Pancreas (tissue), 10 donors: ENCODE data around the gene AOPEP. TPM values are rescaled to one million over a fixed set of nuclear protein-coding genes. Genes with fewer than 3 reads are reported as not detected.

Experiments used
- ATAC-seq, 4 donors: fragments of 200-7000 bp; cut with Tn5 transposase; one replicate each; pipeline versions ENCODE4 v1.8.0 to v1.9.1; 2020; ENCODE audit warnings: mild to moderate bottlenecking in 4 of 4, moderate library complexity in 4 of 4
- DNase-seq, 6 donors: peaks; one replicate each; pipeline ENCODE4 v3.0.0-alpha.2; 2020
- FAIRE-seq: peaks from 2 replicates; lab custom pipeline; 2012; peaks lifted over from hg19 to GRCh38; lab: Jason Lieb, UNC
- H3K27ac ChIP-seq, 4 donors: fragments of 200-600 bp; sonication (generic); 1 replicate in 3 of 4; 2 replicates in 1 of 4; pipeline versions ENCODE4 v1.5.0 to v1.8.0; 2020
- H3K27me3 ChIP-seq, 4 donors: fragments of 200-600 bp; one replicate each; pipeline ENCODE4 v1.8.0; 2021
- H3K36me3 ChIP-seq, 3 donors: fragments of 200-600 bp; sonication (generic) in 1 of 3; one replicate each; pipeline versions ENCODE4 v1.5.0 to v1.8.0; 2020 to 2021
- H3K4me1 ChIP-seq, 3 donors: fragments of 200-600 bp; one replicate each; pipeline ENCODE4 v1.8.0; 2021
- H3K4me3 ChIP-seq, 4 donors: fragments of 200-600 bp; sonication (generic) in 2 of 4; one replicate each; pipeline versions ENCODE4 v1.5.0 to v1.8.0; 2020 to 2021
- H3K9me3 ChIP-seq, 4 donors: fragments of 200-600 bp; one replicate each; pipeline ENCODE4 v1.8.0; 2021
- CTCF ChIP-seq, 4 donors: fragments of 200-600 bp; sonication (generic) in 3 of 4; IDR thresholded peaks; one replicate each; pipeline versions ENCODE4 v1.5.0 to v1.8.0; 2021; ENCODE audit warnings: antibody characterized with exemption in 4 of 4
- WGBS, 2 donors: extraction: QIAGEN DNeasy Blood & Tissue Kit; methylation state at CpG; one replicate each; pipeline ENCODE4 v1.1.7; 2013; 5-methylcytosine and 5-hydroxymethylcytosine counted together
- intact Hi-C, 3 donors: fragments of 100-400 bp; cut with DNase I; formaldehyde crosslinking; loops; one replicate each; pipeline versions ENCODE4 v1.11.1 to v1.14.2; 2022
- polyA plus RNA-seq, 2 donors: library from polyadenylated mRNA; stranded (reverse); fragments of 200-250 nt; gene quantifications; one replicate each; pipeline ENCODE4 v1.2.3, GENCODE V29; 2013
- total RNA-seq, 6 donors: library from RNA; stranded (reverse); fragmentation: NEBNext Ultra II Directional in 4 of 6; extraction: Animal tissue kit (Norgen Biotek cat#: 25700) in 4 of 6; gene quantifications; one replicate each; pipeline versions ENCODE4 v1.2.1 to v1.2.4, GENCODE V29; 2021 to 2023
- donor health status: healthy with polysubstance abuse.
- donor health status: DM: no; HTN: no; CAD: no; lungs with moderate emphysema.
- donor health status: DM: no; HTN: no; CAD: no.
- donor health status: control.
- donor health status: control.
- donor health status: Bipolar disorder and iron deficiency.
- donor health status: DM: yes; HTN: yes; CAD: no.
- donor health status: DM: no; HTN: no; CAD: no.
- donor health status: DM: no; HTN: no; CAD: no.
- donor health status: DM: yes; HTN: yes; CAD: no.

Gene AOPEP
- total and polyA plus RNA-seq, 8 donors, result 50.5 to 140 (median 76.7) TPM

- peaks cover 57 to 84% (median 75%) of the 10 kb centered on the region in 3 donors for H3K4me1 ChIP-seq
- TF ChIP-seq CTCF (IDR thresholded peaks at IDR 0.05), result no peak
- FAIRE-seq (no peak), DNase-seq (no peak), ATAC-seq (no peak)
- no peaks in the 10 kb centered on the region for H3K9me3 ChIP-seq
- peak overlapping the region in 2 of 4 donors; percentile 20 to 59 for H3K27ac ChIP-seq
- WGBS, 2 donors, result 27 to 43% methylated on average over 5 of the region's 5 CpGs
- intact Hi-C loops, result no loop called here
- H3K36me3 ChIP-seq, result peaks cover 0 to 39% (median 10%) of the 10 kb centered on the region in 3 donors
- no peaks in the 10 kb centered on the region for H3K27me3 ChIP-seq
- no peak overlapping the region for H3K4me3 ChIP-seq
Observed at GRCh38 chr9:95060234-95060633, 333.7 kb downstream of the AOPEP start.

GRCh38 chr9:95060916-95061315, 334.4 kb downstream of the AOPEP start:
- Histone ChIP-seq H3K9me3 (no peaks in the 10 kb centered on the region), H3K27ac (peak overlapping the region in 1 of 4 donors; percentile 59), H3K4me3 (no peak overlapping the region), H3K36me3 (peaks cover 0 to 44% (median 10%) of the 10 kb centered on the region in 3 donors), H3K4me1 (peaks cover 58 to 84% (median 74%) of the 10 kb centered on the region in 3 donors), H3K27me3 (no peaks in the 10 kb centered on the region)
- no peak for FAIRE-seq
- intact Hi-C loops, result no loop called here
- DNase-seq, result no peak
- 36 to 73% methylated on average over 2 of the region's 2 CpGs for WGBS, 2 donors
- TF ChIP-seq CTCF (IDR thresholded peaks at IDR 0.05), result no peak
- ATAC-seq, result no peak

GRCh38 chr9:95061916-95062595, 335.6 kb downstream of the AOPEP start:
- no peak for DNase-seq
- Histone ChIP-seq H3K36me3 (peaks cover 3 to 54% (median 15%) of the 10 kb centered on the region in 3 donors), H3K27me3 (no peaks in the 10 kb centered on the region), H3K4me1 (peaks cover 53 to 74% (median 66%) of the 10 kb centered on the region in 3 donors), H3K27ac (peak overlapping the region in 2 of 4 donors; percentile 41 to 75), H3K9me3 (no peaks in the 10 kb centered on the region), H3K4me3 (no peak overlapping the region)
- TF ChIP-seq CTCF (IDR thresholded peaks at IDR 0.05), result no peak
- WGBS, 2 donors, result 54 to 61% methylated on average over 13 of the region's 13 CpGs
- ATAC-seq, result no peak
- intact Hi-C loops, result no loop called here
- FAIRE-seq, result no peak

GRCh38 chr9:95062596-95063065, 336.1 kb downstream of the AOPEP start:
- ATAC-seq (no peak), DNase-seq (peak in 1 of 6 donors; percentile 31), FAIRE-seq (no peak)
- H3K4me3 ChIP-seq, result no peak overlapping the region
- H3K9me3 ChIP-seq, result no peaks in the 10 kb centered on the region
- intact Hi-C loops, result no loop called here
- H3K27me3 ChIP-seq, result no peaks in the 10 kb centered on the region
- no peak for TF ChIP-seq CTCF (IDR thresholded peaks at IDR 0.05)
- peaks cover 47 to 68% (median 62%) of the 10 kb centered on the region in 3 donors for H3K4me1 ChIP-seq
- WGBS, 2 donors, result 57 to 68% methylated on average over 7 of the region's 7 CpGs
- peak overlapping the region in 2 of 4 donors; percentile 41 to 75 for H3K27ac ChIP-seq
- H3K36me3 ChIP-seq, result peaks cover 3 to 60% (median 15%) of the 10 kb centered on the region in 3 donors

- FAIRE-seq (no peak), DNase-seq (no peak), ATAC-seq (no peak)
- Histone ChIP-seq H3K4me1 (peaks cover 40 to 62% (median 57%) of the 10 kb centered on the region in 3 donors), H3K27me3 (no peaks in the 10 kb centered on the region), H3K9me3 (no peaks in the 10 kb centered on the region), H3K4me3 (no peak overlapping the region), H3K36me3 (peaks cover 3 to 64% (median 15%) of the 10 kb centered on the region in 3 donors), H3K27ac (peak overlapping the region in 2 of 4 donors; percentile 41 to 75)
- intact Hi-C loops, result no loop called here
- TF ChIP-seq CTCF (IDR thresholded peaks at IDR 0.05), result no peak
- WGBS, 2 donors, result 76 to 89% methylated on average over 10 of the region's 10 CpGs
Observed at GRCh38 chr9:95063300-95063699, 336.8 kb downstream of the AOPEP start.
